Sigmoid colon (tissue), 4 donors: Measurements from ENCODE around the gene SERPINB5.

Source experiments
- CTCF ChIP-seq, 4 experiments: fragments of 450-650 bp in 3 of 4; fragments of 200-600 bp in 1 of 4; IDR thresholded peaks; one replicate each; pipeline ENCODE4 v1.5.1; 2016 to 2019; ENCODE audit warnings: antibody characterized with exemption in 4 of 4, mild to moderate bottlenecking in 3 of 4, moderate library complexity in 2 of 4
- EP300 ChIP-seq, 4 donors: sonication (generic); formaldehyde crosslinking; IDR thresholded peaks; one replicate each; pipeline ENCODE4 v1.6.1; 2017; ENCODE audit warnings: antibody characterized with exemption in 4 of 4
- POLR2A ChIP-seq, 2 donors: fragments of 450-650 bp; IDR thresholded peaks; one replicate each; pipeline ENCODE4 v1.6.1; 2016; ENCODE audit warnings: antibody characterized with exemption in 2 of 2, mild to moderate bottlenecking in 2 of 2, moderate library complexity in 2 of 2
- POLR2AphosphoS5 ChIP-seq, 4 donors: sonication (generic); formaldehyde crosslinking; IDR thresholded peaks; one replicate each; pipeline ENCODE4 v1.6.1; 2017; ENCODE audit warnings: antibody characterized with exemption in 4 of 4

DNA sequence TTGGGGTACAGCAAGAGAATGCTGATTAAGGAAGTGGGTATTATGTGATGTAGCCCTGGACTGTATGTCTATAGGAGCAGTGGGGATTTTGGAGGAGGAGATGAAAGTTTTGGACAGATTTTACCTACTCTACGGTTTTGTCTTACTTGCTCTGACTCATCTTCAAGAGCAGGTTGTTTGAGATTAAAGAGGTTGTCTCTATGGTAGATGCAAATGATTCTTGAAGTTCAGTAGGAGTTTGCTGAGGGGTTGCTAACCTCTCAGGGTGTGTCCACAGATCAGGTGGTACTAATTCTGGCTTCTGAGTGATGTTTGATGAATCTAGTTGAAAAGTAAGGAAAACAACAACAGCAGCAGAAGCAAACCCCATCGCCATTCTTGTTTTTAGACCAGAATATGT is 55.7 kb downstream of the SERPINB5 start:
- TF ChIP-seq CTCF (IDR thresholded peaks at IDR 0.05): no peak
- no peak for TF ChIP-seq POLR2AphosphoS5 (IDR thresholded peaks at IDR 0.05)
- no peak for TF ChIP-seq POLR2A (IDR thresholded peaks at IDR 0.05)
- no peak for TF ChIP-seq EP300 (IDR thresholded peaks at IDR 0.05)
